ENCODE measurements around the gene ZNF654. TPM values are rescaled to one million over a fixed set of nuclear protein-coding genes. Genes with fewer than 3 reads are reported as not detected.

Gene ZNF654
- polyA plus RNA-seq, 1 donor (not counting 4 experiments of a cell fraction or from before 2014, with no cell fraction given): 8.2 TPM

GRCh38 chr3:88036221-88036620 lies 22.8 kb upstream of the ZNF654 start:
- Histone ChIP-seq H3K27me3 (ENCODE audit: control insufficient read depth, extremely low read depth, insufficient read depth, low read length) (no peaks in the 10 kb centered on the region), H3K9me3 (ENCODE audit: control insufficient read depth, low read depth, low read length) (no peaks in the 10 kb centered on the region), H3K4me2 (ENCODE audit: control insufficient read depth, extremely low read depth, insufficient read depth, low read depth, low read length) (no peak overlapping the region), H3K9ac (ENCODE audit: control insufficient read depth, extremely low read depth, insufficient read depth, low read length) (no peak overlapping the region), H3K4me3 (ENCODE audit: control insufficient read depth in 2 of 3, extremely low read depth in 1 of 3, insufficient read depth in 2 of 3, low read depth in 1 of 3, low read length in 3 of 3) (no peak overlapping the region), H3K79me2 (ENCODE audit: control insufficient read depth, insufficient read depth, low read length) (no peaks in the 10 kb centered on the region), H3K9me1 (ENCODE audit: control insufficient read depth, extremely low read depth, insufficient read depth, low read length) (no peaks in the 10 kb centered on the region), H4K20me1 (ENCODE audit: control insufficient read depth, extremely low read depth, insufficient read depth, low read length) (no peaks in the 10 kb centered on the region), H2AFZ (ENCODE audit: control insufficient read depth, low read length) (no peak overlapping the region), H3K4me1 (ENCODE audit: control insufficient read depth, extremely low read depth, insufficient read depth, low read length) (peaks cover 10% of the 10 kb centered on the region), H3K36me3 (ENCODE audit: control insufficient read depth in 2 of 2, extremely low read depth in 1 of 2, insufficient read depth in 2 of 2, low read length in 2 of 2) (no peaks in the 10 kb centered on the region), H3K27ac (ENCODE audit: control insufficient read depth, insufficient read depth, low read length) (no peak overlapping the region)
- TF ChIP-seq CTCF (optimal IDR thresholded peaks at IDR 0.05 in 1 of 3, IDR thresholded peaks at IDR 0.05 in 1 of 3, conservative IDR thresholded peaks at IDR 0.05 in 1 of 3; ENCODE audit: extremely low read depth in 1 of 3, insufficient read depth in 2 of 3, low read length in 3 of 3): no peak
- no peak for TF ChIP-seq EZH2 (IDR thresholded peaks at IDR 0.05; ENCODE audit: low read length)
- no peak for FAIRE-seq
- dilution Hi-C loops (cut with MboI; ENCODE audit: extremely low pct_ligation_motif_present, low sequenced_read_pairs): no loop called here
- no peak for DNase-seq (ENCODE audit: low read depth, low spot score)

GRCh38 chr3:88038566-88038965 lies 20.5 kb upstream of the ZNF654 start:
- Histone ChIP-seq H4K20me1 (ENCODE audit: control insufficient read depth, extremely low read depth, insufficient read depth, low read length) (no peaks in the 10 kb centered on the region), H3K4me3 (ENCODE audit: control insufficient read depth in 2 of 3, extremely low read depth in 1 of 3, insufficient read depth in 2 of 3, low read depth in 1 of 3, low read length in 3 of 3) (no peak overlapping the region), H3K79me2 (ENCODE audit: control insufficient read depth, insufficient read depth, low read length) (no peaks in the 10 kb centered on the region), H3K27me3 (ENCODE audit: control insufficient read depth, extremely low read depth, insufficient read depth, low read length) (no peaks in the 10 kb centered on the region), H3K4me1 (ENCODE audit: control insufficient read depth, extremely low read depth, insufficient read depth, low read length) (peaks cover 5% of the 10 kb centered on the region), H3K9ac (ENCODE audit: control insufficient read depth, extremely low read depth, insufficient read depth, low read length) (no peak overlapping the region), H3K9me1 (ENCODE audit: control insufficient read depth, extremely low read depth, insufficient read depth, low read length) (no peaks in the 10 kb centered on the region), H3K27ac (ENCODE audit: control insufficient read depth, insufficient read depth, low read length) (peak overlapping the region; percentile 4), H3K9me3 (ENCODE audit: control insufficient read depth, low read depth, low read length) (no peaks in the 10 kb centered on the region), H3K4me2 (ENCODE audit: control insufficient read depth, extremely low read depth, insufficient read depth, low read depth, low read length) (no peak overlapping the region), H2AFZ (ENCODE audit: control insufficient read depth, low read length) (peak overlapping the region; percentile 42), H3K36me3 (ENCODE audit: control insufficient read depth in 2 of 2, extremely low read depth in 1 of 2, insufficient read depth in 2 of 2, low read length in 2 of 2) (no peaks in the 10 kb centered on the region)
- DNase-seq (ENCODE audit: low read depth, low spot score): peak; percentile 41
- TF ChIP-seq EZH2 (IDR thresholded peaks at IDR 0.05; ENCODE audit: low read length) (no peak), CTCF (optimal IDR thresholded peaks at IDR 0.05 in 1 of 3, IDR thresholded peaks at IDR 0.05 in 1 of 3, conservative IDR thresholded peaks at IDR 0.05 in 1 of 3; ENCODE audit: extremely low read depth in 1 of 3, insufficient read depth in 2 of 3, low read length in 3 of 3) (no peak)
- FAIRE-seq: peak; percentile 79
- dilution Hi-C loops (cut with MboI; ENCODE audit: extremely low pct_ligation_motif_present, low sequenced_read_pairs): no loop called here

Data from keratinocyte (primary cell).